Fibroblast of lung (primary cell): ENCODE measurements around the gene SLC25A23.

Source experiments
- CTCF ChIP-seq, 2 donors: IDR thresholded peaks in 1 of 2; conservative IDR thresholded peaks in 1 of 2; 1 replicate in 1 of 2; 2 replicates in 1 of 2; pipeline ENCODE4 v1.5.1; 2011 to 2012; ENCODE audit warnings: low read length in 2 of 2, control low read depth in 1 of 2, inconsistent platforms in 1 of 2, low read depth in 1 of 2, mild to moderate bottlenecking in 1 of 2
- EZH2 ChIP-seq: IDR thresholded peaks from 2 replicates; pipeline ENCODE4 v1.5.1; 2012; ENCODE audit warnings: low read length, control low read depth, mild to moderate bottlenecking; ENCODE audit errors: missing control alignments

GRCh38 chr19:6425732-6426620, 33.6 kb downstream of the SLC25A23 start:
- no peak for TF ChIP-seq CTCF (conservative IDR thresholded peaks at IDR 0.05 in 1 of 2, IDR thresholded peaks at IDR 0.05 in 1 of 2; ENCODE audit: low read depth in 1 of 2, low read length in 2 of 2)
- TF ChIP-seq EZH2, result no peak
